HG03460 (cell line): ENCODE data around the gene TOM1.
"Not testable (repeated sequence)": the region's sequence is repeated elsewhere in the genome, so short reads cannot be mapped to it uniquely, and the experiment has no call there.

ENCODE experiments used
- ATAC-seq: cut with Tn5 transposase; IDR thresholded peaks from one replicate; pipeline ENCODE4 v1.9.1; 2021; ENCODE audit not compliant: unreplicated experiment

Gene TOM1

DNA sequence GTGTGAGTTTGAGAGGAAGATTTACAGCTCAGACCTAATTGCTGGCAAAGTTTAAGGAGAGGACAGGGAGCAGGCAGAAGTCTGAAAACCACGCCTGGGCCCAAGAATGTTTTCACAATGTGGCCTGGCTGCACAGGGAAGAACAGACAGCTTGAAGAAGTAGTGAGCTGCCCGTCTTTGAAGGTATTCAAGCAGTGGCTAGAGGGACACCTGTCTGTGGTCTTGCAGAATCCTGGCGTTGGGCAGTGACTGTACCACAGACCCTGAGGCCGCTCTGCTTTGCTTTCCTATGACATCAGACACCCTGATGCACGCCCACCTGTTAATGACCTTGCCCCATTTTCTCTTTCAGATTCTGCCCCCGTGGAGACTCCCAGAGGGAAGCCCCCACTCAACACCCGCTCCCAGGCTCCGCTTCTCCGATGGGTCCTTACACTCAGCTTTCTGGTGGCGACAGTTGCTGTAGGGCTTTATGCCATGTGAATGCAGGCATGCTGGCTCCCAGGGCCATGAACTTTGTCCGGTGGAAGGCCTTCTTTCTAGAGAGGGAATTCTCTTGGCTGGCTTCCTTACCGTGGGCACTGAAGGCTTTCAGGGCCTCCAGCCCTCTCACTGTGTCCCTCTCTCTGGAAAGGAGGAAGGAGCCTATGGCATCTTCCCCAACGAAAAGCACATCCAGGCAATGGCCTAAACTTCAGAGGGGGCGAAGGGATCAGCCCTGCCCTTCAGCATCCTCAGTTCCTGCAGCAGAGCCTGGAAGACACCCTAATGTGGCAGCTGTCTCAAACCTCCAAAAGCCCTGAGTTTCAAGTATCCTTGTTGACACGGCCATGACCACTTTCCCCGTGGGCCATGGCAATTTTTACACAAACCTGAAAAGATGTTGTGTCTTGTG, 93.7 kb downstream of the TOM1 start:
- no peak for ATAC-seq

DNA sequence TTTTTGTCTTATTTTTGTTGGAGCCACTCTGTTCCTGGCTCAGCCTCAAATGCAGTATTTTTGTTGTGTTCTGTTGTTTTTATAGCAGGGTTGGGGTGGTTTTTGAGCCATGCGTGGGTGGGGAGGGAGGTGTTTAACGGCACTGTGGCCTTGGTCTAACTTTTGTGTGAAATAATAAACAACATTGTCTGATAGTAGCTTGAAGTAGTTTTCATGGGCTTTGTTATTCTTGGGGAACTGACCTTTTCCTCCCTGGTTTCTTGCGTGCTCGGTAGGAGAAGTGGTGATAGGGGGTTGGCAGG, 94.3 kb downstream of the TOM1 start:
- no peak for ATAC-seq

DNA sequence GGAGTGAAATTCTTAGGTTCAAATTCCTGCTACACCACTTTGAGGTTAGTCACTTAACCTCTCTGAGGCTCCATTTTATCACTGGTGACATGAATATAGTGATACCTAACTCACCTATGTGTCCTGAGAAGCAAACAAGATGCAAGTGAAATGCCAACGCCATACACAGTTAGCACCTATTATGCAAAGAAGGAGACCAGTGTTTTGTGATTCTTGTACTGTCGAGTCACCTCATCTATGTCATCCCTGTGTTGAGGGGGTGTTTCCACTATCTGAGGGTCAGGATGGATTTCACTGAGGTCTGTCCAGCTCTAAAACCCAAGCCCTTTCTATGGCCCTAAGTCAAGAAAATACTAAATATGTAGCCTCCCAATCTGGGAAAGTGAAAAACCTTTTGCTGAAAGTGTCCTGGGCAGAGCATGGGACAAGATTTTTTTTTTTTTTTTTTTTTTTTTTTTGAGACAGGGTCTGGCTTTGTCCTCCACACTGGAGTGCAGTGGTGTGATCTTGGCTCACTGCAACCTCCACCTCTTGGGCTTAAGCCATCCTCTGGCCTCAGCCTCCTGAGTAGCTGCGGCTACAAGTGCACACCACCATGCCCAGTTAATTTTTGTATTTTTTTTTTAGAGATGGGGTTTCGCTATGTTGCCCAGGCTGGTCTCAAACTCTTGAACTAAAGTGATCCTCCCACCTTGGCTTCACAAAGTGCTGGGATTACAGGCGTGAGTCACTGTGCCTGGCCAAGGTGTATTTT, 95.3 kb downstream of the TOM1 start:
- ATAC-seq = no peak

DNA sequence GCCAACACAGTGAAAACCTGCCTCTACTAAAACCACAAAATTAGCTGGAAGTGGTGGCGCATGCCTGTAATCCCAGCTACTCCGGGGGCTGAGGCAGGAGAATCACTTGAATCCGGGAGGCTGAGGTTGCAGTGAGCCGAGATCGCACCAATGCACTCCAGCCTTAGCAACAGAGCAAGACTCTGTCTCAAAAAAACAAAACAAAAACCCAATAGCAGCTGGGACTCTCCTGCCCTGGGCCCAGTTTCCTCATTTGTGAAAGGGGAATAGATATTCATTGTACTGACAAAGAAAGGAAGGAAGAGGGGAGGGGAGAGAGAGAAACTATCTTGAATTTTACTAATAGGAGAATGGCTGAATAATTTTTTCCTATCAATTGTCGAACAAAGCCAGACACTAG, 96.9 kb downstream of the TOM1 start:
- not testable (repeated sequence) for ATAC-seq

DNA sequence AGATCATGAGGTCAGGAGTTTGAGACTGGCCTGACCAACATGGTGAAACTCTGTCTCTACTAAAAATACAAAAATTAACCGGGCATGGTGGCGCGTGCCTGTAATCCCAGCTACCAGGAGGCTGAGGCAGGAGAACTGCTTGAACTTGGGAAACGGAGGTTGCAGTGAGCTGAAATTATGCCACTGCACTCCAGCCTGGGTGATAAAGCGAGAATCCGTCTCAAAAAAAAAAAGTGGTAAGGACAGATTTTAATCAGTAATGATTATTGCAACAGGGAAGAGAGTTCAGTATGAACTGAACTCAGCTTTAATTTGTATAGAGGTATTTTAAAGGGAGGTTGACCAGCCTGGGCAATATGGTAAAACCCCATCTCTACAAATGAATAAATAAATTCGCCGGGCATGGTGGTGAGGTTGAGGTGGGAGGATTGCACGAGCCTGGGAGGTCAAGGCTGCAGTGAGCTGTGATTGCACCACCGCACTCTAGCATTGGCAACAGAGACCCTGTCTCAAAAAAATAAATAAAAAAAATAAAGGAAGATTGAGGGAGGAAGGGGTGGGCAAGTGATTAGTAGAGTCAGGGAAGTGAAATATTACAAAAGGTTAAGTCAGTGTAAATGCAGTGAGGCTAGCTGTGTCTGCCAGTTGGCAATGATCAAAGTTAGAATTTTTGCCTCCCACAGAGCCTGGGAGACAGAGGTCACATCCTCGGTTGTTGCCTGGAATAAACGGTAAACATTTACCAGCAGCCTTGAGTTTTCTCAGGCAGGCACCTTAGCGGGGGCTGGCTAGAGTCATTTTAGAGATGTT, 97.6 kb downstream of the TOM1 start:
- ATAC-seq = no peak
